ENCODE data around the gene PGP. TPM values are rescaled to one million over a fixed set of nuclear protein-coding genes. Genes with fewer than 3 reads are reported as not detected.

Gene PGP
- total RNA-seq, 1 experiment from 2014 or later: 38.3 TPM

- H3K27ac Mint-ChIP-seq: no peak overlapping the region
Observed at GRCh38 chr16:2187212-2187611, 27.4 kb downstream of the PGP start.

More at GRCh38 chr16:2187212-2187611, 27.4 kb downstream of the PGP start:
- no peak overlapping the region for H4K8ac ChIP-seq (replicated peaks; ENCODE audit: insufficient read length, low read depth, low read length)
- Mint-ChIP-seq H3K4me1 (peaks cover 0 to 4% of the 10 kb centered on the region in 2 experiments; a peak in 2 of 4 replicates), H3K36me3 (ENCODE audit: insufficient read depth in 1 of 3, low read depth in 3 of 3) (peaks cover 0 to 7% (median 3%) of the 10 kb centered on the region in 3 experiments; a peak in 3 of 7 replicates), H3K27me3 (ENCODE audit: low read depth) (no peaks in the 10 kb centered on the region; the same call in 1 of the 2 replicates), H3K9me3 (no peaks in the 10 kb centered on the region), H3K4me3 (no peak overlapping the region)
- H3K4me1 ChIP-seq (ENCODE audit: insufficient read depth, low read length): no peaks in the 10 kb centered on the region
- H4K5ac ChIP-seq (ENCODE audit: insufficient read length, low read depth, low read length): no peak overlapping the region
- no peak overlapping the region for H4K91ac ChIP-seq (ENCODE audit: insufficient read length, low read depth, low read length)
- H3T11ph ChIP-seq (ENCODE audit: low read length): no peak overlapping the region
- H2BK5ac ChIP-seq (ENCODE audit: insufficient read length, low read length): no peak overlapping the region
- no peaks in the 10 kb centered on the region for H3K27me3 ChIP-seq (ENCODE audit: insufficient read depth, low read length)
- H3K18ac ChIP-seq (ENCODE audit: insufficient read length, low read depth, low read length): no peak overlapping the region
- H3K9ac ChIP-seq (ENCODE audit: extremely low read depth, insufficient read length, low read length): no peak overlapping the region
- no peak overlapping the region for H3K23ac ChIP-seq (ENCODE audit: insufficient read length, low read depth, low read length)
- H2AFZ ChIP-seq (ENCODE audit: low read length): no peak overlapping the region
- TF ChIP-seq CTCF (conservative IDR thresholded peaks at IDR 0.05): no peak
- H2BK15ac ChIP-seq (ENCODE audit: low read depth, low read length): no peak overlapping the region
- H3K9me3 ChIP-seq (ENCODE audit: control insufficient read depth, low read depth, low read length): no peaks in the 10 kb centered on the region
- peaks cover 3% of the 10 kb centered on the region for H4K20me1 ChIP-seq (ENCODE audit: control insufficient read depth, insufficient read depth, insufficient read length)
- no peak overlapping the region for H2AK5ac ChIP-seq (ENCODE audit: insufficient read length, low read length)
- H3K4me2 ChIP-seq (ENCODE audit: insufficient read depth, insufficient read length, low read length): no peak overlapping the region
- no peak overlapping the region for H2BK120ac ChIP-seq (ENCODE audit: low read depth, low read length, poor library complexity, severe bottlenecking)
- no peak overlapping the region for H2BK20ac ChIP-seq (ENCODE audit: low read depth, low read length, poor library complexity, severe bottlenecking)
- WGBS (ENCODE audit: extremely low coverage, insufficient read length, low lambda C conversion rate): no CpG with 5 or more reads among the region's 17 CpGs
- no peak overlapping the region for H2BK12ac ChIP-seq (ENCODE audit: insufficient read length, low read depth, low read length)
- H3K14ac ChIP-seq (ENCODE audit: insufficient read depth, low read length): no peak overlapping the region
- H3K79me1 ChIP-seq (ENCODE audit: insufficient read depth, low read depth, low read length, poor library complexity, severe bottlenecking): no peaks in the 10 kb centered on the region
- H3K79me2 ChIP-seq (ENCODE audit: insufficient read depth, low read length): no peaks in the 10 kb centered on the region
- H3K4ac ChIP-seq (ENCODE audit: low read depth, low read length): no peak overlapping the region
- H3K56ac ChIP-seq (ENCODE audit: insufficient read length, low read depth, low read length): no peak overlapping the region
- H3K27ac ChIP-seq (ENCODE audit: insufficient read length, low read depth, low read length): no peak overlapping the region
- no peak for DNase-seq
- no peaks in the 10 kb centered on the region for H3K23me2 ChIP-seq (ENCODE audit: insufficient read length, low read depth, low read length, poor library complexity, severe bottlenecking)

Measured in H9 (cell line).